T47D (cell line): ENCODE measurements around the gene ZNF217.
A peak's percentile ranks its signal among the peaks of the same experiment; 100 is the strongest.
"Not testable (repeated sequence)": the region's sequence is repeated elsewhere in the genome, so short reads cannot be mapped to it uniquely, and the experiment has no call there.

Source experiments
- DNase-seq, 2 experiments: peaks; one replicate each; pipeline versions ENCODE4 v3.0.0 to v3.0.0-alpha.2; 2011 to 2012; ENCODE audit warnings: low read depth in 1 of 2, low spot score in 1 of 2
- JUND ChIP-seq: IDR thresholded peaks from 2 replicates; pipeline ENCODE4 v1.6.1; 2012; ENCODE audit warnings: low read depth
- in situ Hi-C: cut with HindIII; loops from 2 replicates; pipeline ENCODE4 v1.10.0; 2016; ENCODE audit warnings: low sequenced_read_pairs, low pct_unique_long_range_greater_than_20kb

Gene ZNF217

DNA sequence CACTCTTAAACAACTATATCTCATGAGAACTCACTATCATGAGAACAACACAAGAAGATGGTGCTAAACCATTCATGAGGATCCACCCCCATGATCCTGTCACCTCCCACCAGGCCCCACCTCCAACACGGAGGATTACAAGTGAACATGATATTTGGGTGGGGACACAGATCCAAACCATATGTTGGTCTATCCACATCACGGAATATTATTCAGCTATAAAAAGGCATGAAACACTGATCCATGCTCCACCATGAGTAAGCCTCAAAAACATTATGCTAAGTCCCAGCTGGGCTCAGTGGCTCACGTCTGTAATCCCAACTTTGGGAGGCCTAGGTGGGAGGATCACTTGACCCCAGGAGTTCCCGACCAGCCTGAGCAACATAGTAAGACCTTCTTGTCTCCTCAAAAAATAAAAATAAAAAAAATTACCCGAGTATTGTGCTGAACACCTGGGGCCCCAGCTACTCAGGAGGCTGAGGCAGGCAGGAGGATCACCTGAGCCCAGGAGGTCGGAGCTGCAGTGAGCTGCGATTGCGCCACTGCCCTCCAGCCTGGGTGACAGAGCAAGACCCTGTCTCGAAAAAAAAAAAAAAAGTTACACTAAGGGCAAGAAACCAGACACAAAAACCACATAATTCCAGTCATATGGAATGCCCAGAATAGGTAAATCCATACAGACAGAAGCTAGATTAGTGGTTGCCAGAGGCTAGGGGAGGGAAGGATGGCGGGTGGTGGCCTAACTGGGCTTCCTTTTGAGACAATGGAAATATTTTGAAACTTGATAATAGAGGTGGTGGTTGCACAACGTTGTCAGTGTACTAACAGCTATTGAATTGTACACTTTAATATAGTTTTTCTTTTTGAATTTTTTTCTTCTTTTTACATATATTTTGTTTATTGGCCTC, 43.1 kb downstream of the ZNF217 start:
- no peak for TF ChIP-seq JUND
- in situ Hi-C loops = no loop called here
- no peak for DNase-seq

DNA sequence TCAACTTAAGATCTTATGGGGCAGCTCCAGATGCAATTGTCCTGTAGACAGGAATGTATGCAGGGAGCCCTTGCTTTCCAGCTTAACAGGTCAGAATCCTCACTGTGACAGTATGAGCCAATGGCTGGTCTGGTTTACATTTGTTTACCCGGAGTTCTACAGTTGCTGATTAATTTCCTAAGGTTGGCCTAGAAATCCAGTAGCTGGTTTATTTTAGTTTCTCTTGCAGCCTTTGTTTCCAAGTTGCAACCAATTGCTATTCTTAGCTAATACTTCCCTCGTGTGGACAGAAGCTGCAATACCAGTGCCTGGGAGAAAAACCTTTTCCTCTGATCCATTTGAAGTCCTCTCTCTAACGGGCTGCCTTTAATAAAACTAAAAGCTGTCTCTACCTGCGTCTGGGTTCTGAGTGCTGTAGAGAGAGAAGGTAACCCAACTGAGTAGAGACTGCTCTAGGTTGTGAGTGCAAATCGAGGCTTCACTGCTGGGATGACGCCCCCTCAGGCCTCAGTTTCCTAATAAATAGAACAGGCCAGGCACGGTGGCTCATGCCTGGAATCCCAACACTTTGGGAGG, 45.9 kb downstream of the ZNF217 start:
- no peak for TF ChIP-seq JUND
- in situ Hi-C loops = no loop called here
- peak; percentile 74 to 86 for DNase-seq

DNA sequence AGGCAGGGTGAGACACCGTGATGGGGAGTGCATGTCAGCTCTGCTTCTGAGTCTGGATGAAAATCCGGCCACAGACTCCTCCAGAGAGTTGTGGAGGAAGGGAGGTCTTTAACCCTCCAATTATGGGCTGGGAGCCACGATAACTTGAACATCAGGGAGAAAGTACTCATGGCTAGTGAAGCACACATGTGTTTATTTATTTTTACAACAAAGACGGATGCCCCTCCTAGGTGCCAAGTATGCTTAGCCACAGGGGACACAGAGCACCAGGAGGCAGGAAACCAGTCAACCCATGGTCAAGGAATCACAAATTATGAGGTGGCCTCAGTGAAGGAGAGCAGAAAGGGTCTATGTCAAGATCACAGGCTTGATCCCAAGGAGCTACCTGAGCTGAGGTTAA, 54.1 kb downstream of the ZNF217 start:
- DNase-seq = no peak
- in situ Hi-C loops = no loop called here
- no peak for TF ChIP-seq JUND

DNA sequence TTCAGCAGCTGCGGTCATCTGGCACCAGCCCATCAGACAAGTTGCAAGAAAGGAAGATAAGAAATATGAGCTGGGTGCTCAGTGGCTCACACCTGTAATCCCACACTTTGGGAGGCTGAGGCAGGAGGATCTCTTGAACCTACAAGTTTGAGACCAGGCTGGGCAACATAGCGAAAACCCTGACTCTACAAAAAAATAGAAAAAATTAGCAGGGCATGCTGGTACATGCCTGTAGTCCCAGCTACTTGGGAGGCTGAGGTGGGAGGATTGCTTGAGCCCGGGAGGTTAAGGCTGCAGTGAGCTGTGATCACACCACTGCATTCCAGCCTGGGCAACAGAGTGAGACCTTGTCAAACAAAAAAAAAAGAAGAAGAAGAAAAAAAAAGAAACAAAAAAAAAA, 57.3 kb downstream of the ZNF217 start:
- DNase-seq, in situ Hi-C loops: not testable (repeated sequence)

DNA sequence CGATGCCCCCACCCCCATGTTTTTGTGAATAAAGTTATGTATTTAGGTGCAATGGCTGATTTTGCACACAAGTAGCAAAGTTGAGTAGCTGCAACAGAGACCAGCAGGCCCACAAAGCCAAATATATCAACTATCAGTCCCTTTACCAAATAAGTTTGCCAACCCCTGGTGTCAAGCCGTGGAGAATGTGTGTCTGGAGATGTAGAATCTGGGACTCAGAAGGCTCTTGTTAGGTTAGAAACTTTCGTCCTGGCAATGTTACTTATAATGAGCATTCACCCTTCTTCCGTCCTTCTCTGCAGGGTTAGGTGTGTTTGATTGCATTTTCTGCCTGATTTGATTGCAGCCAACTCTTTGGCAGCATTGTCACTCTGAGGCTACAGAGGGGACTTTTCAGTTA, 57.8 kb downstream of the ZNF217 start:
- no peak for TF ChIP-seq JUND
- DNase-seq = no peak
- in situ Hi-C loops = no loop called here

DNA sequence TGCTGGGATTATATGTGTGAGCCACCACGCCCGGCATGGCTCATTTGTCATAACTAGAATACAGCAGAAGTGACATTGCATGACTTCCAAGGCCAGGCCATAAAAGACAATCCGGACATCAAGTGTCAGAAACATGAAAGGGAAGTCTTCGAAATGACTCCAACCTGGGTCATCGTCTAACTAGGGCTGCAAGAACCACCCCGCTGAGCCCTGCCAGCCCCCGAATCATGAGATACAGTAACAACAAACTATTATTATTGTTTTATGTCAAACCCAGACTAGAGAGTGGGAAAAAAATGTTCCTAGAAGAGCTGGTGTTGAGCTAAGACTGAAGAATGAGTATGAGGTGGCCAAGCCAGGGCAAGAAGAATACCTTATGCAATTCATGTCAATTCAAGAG, 59.6 kb downstream of the ZNF217 start:
- no peak for DNase-seq
- no peak for TF ChIP-seq JUND
- in situ Hi-C loops = no loop called here

DNA sequence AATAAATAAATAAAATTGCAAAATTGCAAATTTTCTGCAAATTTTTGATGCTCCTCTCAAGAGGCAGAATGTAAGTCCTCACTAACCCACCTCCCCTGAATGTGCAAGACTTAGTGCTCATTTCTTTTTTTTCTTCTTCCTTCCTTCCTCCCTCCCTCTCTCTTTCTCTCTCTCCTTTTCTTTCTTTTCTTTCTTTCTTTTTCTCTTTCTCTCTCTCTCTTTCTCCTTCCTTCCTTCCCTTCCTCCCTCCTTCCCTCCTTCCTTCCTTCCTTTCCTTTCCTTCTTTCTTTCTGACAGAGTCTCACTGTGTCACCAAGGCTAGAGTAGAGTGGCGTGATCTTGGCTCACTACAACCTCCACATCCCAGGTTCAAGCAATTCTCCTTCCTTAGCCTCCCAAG, 60.1 kb downstream of the ZNF217 start:
- in situ Hi-C loops = no loop called here

DNA sequence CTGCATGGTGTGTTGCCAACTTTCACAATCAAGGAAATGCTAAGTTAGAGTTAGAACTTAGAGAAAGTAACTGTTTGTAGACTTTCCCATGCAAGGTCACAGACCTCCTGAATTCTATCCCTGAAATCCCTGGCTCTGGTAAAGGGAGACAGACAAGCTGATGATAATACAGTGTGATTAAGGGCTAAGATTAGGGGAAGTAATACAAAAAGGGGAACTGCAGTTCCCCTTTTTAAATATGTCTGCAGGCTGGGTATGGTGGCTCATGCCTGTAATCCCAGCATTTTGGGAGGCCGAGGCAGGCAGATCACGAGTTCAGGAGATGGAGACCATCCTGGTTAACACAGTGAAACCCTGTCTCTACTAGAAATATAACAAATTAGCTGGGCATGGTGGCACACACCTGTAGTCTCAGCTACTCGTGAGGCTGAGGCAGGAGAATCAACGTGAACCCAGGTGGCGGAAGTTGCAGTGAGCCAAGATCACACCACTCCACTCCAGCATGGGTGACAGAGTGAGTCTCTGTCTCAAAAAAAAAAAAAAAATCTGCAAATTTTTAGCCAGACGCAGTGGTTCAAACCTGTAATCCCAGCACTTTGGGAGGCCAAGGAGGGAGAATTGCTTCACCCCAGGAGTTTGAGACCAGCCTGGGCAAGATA, 60.9 kb downstream of the ZNF217 start:
- DNase-seq, in situ Hi-C loops: not testable (repeated sequence)

More for the DNA sequence above, 60.1 kb downstream of the ZNF217 start:
- no peak for DNase-seq
- no peak for TF ChIP-seq JUND

DNA sequence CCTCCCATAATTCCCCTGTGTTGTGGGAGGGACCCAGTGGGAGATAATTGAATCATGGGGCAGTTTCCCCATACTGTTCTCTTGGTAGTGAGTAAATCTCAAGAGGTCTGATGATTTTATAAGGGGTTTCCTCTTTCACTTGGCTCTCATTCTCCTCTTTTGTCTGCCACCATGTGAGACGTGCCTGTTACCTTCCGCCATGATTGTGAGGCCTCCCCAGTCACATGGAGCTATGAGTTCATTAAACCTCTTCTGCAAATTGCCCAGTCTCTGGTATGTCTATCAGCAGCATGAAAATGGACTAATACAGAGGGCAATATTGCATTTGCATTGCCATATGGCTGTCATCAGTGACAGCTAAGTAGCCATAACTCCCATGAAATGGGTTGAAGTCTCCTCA, 63.2 kb downstream of the ZNF217 start:
- in situ Hi-C loops = no loop called here
- DNase-seq = no peak
- TF ChIP-seq JUND = no peak

DNA sequence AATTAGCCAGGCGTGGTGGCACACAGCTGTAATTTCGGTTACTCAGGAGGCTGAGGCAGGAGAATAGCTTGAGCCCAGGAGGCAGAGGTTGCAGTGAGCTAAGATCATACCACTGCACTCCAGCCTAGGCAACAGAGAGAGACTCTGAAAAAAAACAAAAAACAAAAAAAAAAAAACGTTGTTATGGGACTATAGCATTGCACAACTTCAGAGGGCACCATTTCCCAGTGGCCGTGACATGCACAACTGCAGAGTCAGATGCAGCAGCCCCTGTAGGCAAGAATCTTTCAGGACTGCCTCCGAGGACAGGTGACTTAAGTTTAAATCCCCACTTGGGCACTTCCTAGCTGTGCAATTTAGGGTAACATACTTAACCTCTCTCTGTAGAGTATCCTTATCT, 64.0 kb downstream of the ZNF217 start:
- in situ Hi-C loops = no loop called here
- TF ChIP-seq JUND = no peak
- no peak for DNase-seq

DNA sequence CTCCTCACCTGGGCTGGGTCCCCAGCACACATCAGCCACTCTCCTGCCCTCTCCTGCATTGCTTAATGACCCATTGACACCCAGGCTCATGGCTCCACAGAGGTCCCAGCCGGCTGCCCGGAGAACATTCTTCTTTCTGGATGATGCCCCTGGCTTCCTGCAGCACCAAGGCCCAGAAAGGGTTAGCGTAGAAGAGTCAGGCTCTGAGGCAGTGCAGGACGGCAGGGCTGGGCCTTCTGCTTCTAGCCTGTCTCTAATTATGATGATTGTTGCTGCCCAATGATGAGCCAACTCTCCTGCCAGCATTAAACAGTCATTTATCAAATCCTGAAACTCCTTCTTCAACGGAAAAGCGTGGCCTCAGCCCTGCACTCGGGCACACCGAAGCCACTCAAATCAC, 66.4 kb downstream of the ZNF217 start:
- in situ Hi-C loops = no loop called here
- no peak for TF ChIP-seq JUND
- no peak for DNase-seq

DNA sequence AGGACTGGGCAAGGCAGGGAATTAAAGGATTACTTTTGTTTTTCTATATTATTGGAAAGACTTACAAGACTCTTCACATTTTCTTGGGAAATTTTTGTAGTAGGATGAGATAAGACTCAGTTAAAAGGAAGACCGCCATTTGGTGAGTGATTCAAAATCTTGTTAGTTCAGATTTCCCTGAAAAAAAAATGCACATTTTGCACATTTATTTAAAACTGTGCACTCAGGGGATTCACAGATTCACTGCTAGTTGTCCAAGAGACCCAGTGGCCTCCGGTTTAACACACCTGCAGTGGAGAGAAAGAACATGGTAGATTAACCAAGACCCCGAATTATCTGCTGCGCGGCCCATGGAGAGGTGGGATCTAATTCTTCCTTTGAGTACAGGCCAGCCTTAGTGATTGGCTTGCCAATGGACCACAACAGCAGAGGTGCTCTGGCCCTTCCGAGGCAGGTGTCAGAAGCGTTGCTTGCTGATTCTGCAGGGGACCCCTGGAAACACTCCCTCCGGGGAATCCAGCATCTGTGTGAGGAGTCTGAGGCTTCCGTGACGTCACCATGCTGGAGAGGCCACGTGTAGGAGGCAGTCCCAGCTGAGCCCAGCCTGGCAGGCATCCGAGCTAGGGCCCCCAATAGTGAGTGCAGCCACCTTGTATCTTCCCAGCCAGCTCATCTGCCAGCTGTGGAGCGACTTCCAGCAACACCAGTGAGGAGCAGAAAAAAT, 68.9 kb downstream of the ZNF217 start:
- no peak for DNase-seq
- in situ Hi-C loops = no loop called here
- no peak for TF ChIP-seq JUND

DNA sequence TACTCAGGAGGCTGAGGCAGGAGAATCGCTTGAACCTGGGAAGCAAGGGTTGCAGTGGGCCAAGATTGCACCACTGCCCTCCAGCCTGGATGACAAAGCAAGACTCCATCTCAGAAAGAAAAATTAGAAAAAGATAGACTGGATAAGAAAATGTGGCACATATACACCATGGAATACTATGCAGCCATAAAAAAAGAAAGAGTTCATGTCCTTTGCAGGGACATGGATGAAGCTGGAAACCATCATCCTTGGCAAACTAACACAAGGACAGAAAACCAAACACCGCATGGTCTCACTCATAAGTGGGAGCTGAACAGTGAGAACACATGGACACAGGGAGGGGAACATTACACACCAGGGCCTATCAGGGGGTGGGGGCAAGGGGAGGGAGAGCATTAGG, 70.0 kb downstream of the ZNF217 start:
- DNase-seq, in situ Hi-C loops: not testable (repeated sequence)
